ENCODE measurements around the gene KLF5.
"Not testable (repeated sequence)": the region's sequence is repeated elsewhere in the genome, so short reads cannot be mapped to it uniquely, and the experiment has no call there.

The KLF5 gene

DNA sequence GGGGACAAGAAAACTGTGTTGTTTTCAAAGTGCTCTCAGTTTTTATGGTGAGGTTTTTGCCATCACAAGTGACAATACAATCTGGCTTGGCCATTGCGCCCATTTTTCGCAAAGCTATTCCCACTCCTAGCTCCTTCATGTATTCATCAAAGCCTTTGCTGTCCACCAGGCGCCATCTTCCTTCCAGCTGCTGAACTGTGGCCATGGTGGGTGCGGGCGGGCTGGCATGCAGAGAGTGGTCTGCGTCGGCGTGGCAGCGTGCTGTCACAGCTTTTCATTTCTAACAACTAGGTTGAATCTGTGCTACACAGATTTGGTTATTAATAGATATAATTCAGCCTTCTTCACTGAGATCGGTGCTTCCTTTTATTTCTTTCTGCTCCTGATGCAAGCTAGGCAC is 42.0 kb downstream of the KLF5 start:
- not testable (repeated sequence) for H3K79me2 ChIP-seq (ENCODE audit: control insufficient read depth, insufficient read depth, low read length, poor library complexity); H4K8ac ChIP-seq (ENCODE audit: low read depth, low read length); H2BK12ac ChIP-seq (ENCODE audit: low read length); H3K9ac ChIP-seq (ENCODE audit: low read length); H3K9me3 ChIP-seq (ENCODE audit: insufficient read depth, low read depth, low read length); H3K14ac ChIP-seq (ENCODE audit: low read length); H3K4me1 ChIP-seq (ENCODE audit: control insufficient read depth in 1 of 2, insufficient read depth in 2 of 2, low read length in 2 of 2); H3K4ac ChIP-seq (ENCODE audit: low read depth, low read length); H3K79me1 ChIP-seq (ENCODE audit: low read length); H3K27me3 ChIP-seq (ENCODE audit: insufficient read depth, low read length); DNase-seq; H4K91ac ChIP-seq (ENCODE audit: low read depth, low read length); H2AK5ac ChIP-seq (ENCODE audit: low read length); H4K12ac ChIP-seq (ENCODE audit: low read depth, low read length); H3K18ac ChIP-seq (ENCODE audit: low read length); H2BK5ac ChIP-seq (ENCODE audit: low read depth, low read length, poor library complexity); H3K23ac ChIP-seq (ENCODE audit: low read length); H3K4me2 ChIP-seq (ENCODE audit: low read length); H3K27ac ChIP-seq (ENCODE audit: low read depth, low read length); H3K4me3 ChIP-seq (ENCODE audit: low read depth, low read length); H2BK120ac ChIP-seq (ENCODE audit: insufficient read depth, low read length, poor library complexity); H3K36me3 ChIP-seq (ENCODE audit: control insufficient read depth in 1 of 2, insufficient read depth in 2 of 2, low read length in 2 of 2); H2AFZ ChIP-seq (ENCODE audit: insufficient read depth, low read length, poor library complexity)
- WGBS (ENCODE audit: extremely low coverage, insufficient coverage, insufficient read length) = no CpG with 5 or more reads among the region's 10 CpGs

- H3K23ac ChIP-seq (ENCODE audit: low read length) = no peak overlapping the region
Observed at GRCh38 chr13:73101351-73102007, 42.7 kb downstream of the KLF5 start.

DNA sequence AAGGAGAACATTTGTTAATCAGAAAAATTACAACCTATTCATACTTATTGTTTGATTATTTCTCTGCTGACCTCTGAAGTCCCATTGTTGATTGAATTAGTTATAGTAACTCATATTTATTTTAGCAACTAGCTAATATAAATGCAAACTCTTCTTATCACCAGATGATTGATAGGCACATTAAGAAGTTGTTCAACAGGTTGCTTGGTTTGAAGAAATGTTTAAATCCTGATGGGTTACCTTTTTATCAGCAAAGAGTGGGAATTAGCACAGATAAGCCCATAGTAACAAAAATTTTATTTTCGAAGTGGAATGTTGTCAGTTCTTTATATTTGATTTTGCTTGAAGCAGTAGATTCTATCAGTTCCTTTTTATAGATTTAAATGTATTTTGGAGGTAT is 44.4 kb downstream of the KLF5 start:
- H3K36me3 ChIP-seq (ENCODE audit: control insufficient read depth in 1 of 2, insufficient read depth in 2 of 2, low read length in 2 of 2) = no peaks in the 10 kb centered on the region
- no peak overlapping the region for H3K4me3 ChIP-seq (ENCODE audit: low read depth, low read length)
- H2BK120ac ChIP-seq (ENCODE audit: insufficient read depth, low read length, poor library complexity) = no peak overlapping the region
- no peak overlapping the region for H2AFZ ChIP-seq (ENCODE audit: insufficient read depth, low read length, poor library complexity)
- H4K91ac ChIP-seq (ENCODE audit: low read depth, low read length) = no peak overlapping the region
- no peak overlapping the region for H4K12ac ChIP-seq (ENCODE audit: low read depth, low read length)
- H3K79me1 ChIP-seq (ENCODE audit: low read length) = no peaks in the 10 kb centered on the region
- H3K23ac ChIP-seq (ENCODE audit: low read length) = no peak overlapping the region
- no CpG with 5 or more reads among the region's 1 CpG for WGBS (ENCODE audit: extremely low coverage, insufficient coverage, insufficient read length)
- no peaks in the 10 kb centered on the region for H3K79me2 ChIP-seq (ENCODE audit: control insufficient read depth, insufficient read depth, low read length, poor library complexity)
- peaks cover 0 to 3% of the 10 kb centered on the region in 2 experiments for H3K4me1 ChIP-seq (ENCODE audit: control insufficient read depth in 1 of 2, insufficient read depth in 2 of 2, low read length in 2 of 2)
- no peak overlapping the region for H3K4ac ChIP-seq (ENCODE audit: low read depth, low read length)
- H3K4me2 ChIP-seq (ENCODE audit: low read length) = no peak overlapping the region
- no peak overlapping the region for H3K18ac ChIP-seq (ENCODE audit: low read length)
- H2BK5ac ChIP-seq (ENCODE audit: low read depth, low read length, poor library complexity) = no peak overlapping the region
- no peak overlapping the region for H4K8ac ChIP-seq (ENCODE audit: low read depth, low read length)
- no peak overlapping the region for H2BK12ac ChIP-seq (ENCODE audit: low read length)
- no peak for DNase-seq
- no peak overlapping the region for H2AK5ac ChIP-seq (ENCODE audit: low read length)
- no peaks in the 10 kb centered on the region for H3K27me3 ChIP-seq (ENCODE audit: insufficient read depth, low read length)
- no peak overlapping the region for H3K14ac ChIP-seq (ENCODE audit: low read length)
- no peak overlapping the region for H3K27ac ChIP-seq (ENCODE audit: low read depth, low read length)
- H3K9ac ChIP-seq (ENCODE audit: low read length) = no peak overlapping the region
- H3K9me3 ChIP-seq (ENCODE audit: insufficient read depth, low read depth, low read length) = no peaks in the 10 kb centered on the region

More at GRCh38 chr13:73101351-73102007, 42.7 kb downstream of the KLF5 start:
- H3K4ac ChIP-seq (ENCODE audit: low read depth, low read length) = no peak overlapping the region
- no peak overlapping the region for H2BK5ac ChIP-seq (ENCODE audit: low read depth, low read length, poor library complexity)
- no peak overlapping the region for H2AFZ ChIP-seq (ENCODE audit: insufficient read depth, low read length, poor library complexity)
- H3K36me3 ChIP-seq (ENCODE audit: control insufficient read depth in 1 of 2, insufficient read depth in 2 of 2, low read length in 2 of 2) = no peaks in the 10 kb centered on the region
- no peak overlapping the region for H3K14ac ChIP-seq (ENCODE audit: low read length)
- no peak overlapping the region for H4K12ac ChIP-seq (ENCODE audit: low read depth, low read length)
- H2AK5ac ChIP-seq (ENCODE audit: low read length) = no peak overlapping the region
- WGBS (ENCODE audit: extremely low coverage, insufficient coverage, insufficient read length) = no CpG with 5 or more reads among the region's 2 CpGs
- no peaks in the 10 kb centered on the region for H3K79me1 ChIP-seq (ENCODE audit: low read length)
- H2BK120ac ChIP-seq (ENCODE audit: insufficient read depth, low read length, poor library complexity) = no peak overlapping the region
- H4K91ac ChIP-seq (ENCODE audit: low read depth, low read length) = no peak overlapping the region
- DNase-seq = no peak
- H2BK12ac ChIP-seq (ENCODE audit: low read length) = no peak overlapping the region
- H3K4me2 ChIP-seq (ENCODE audit: low read length) = no peak overlapping the region
- H3K4me1 ChIP-seq (ENCODE audit: control insufficient read depth in 1 of 2, insufficient read depth in 2 of 2, low read length in 2 of 2) = peaks cover 0 to 3% of the 10 kb centered on the region in 2 experiments
- H3K9me3 ChIP-seq (ENCODE audit: insufficient read depth, low read depth, low read length) = no peaks in the 10 kb centered on the region
- H3K27me3 ChIP-seq (ENCODE audit: insufficient read depth, low read length) = no peaks in the 10 kb centered on the region
- H3K9ac ChIP-seq (ENCODE audit: low read length) = no peak overlapping the region
- H3K79me2 ChIP-seq (ENCODE audit: control insufficient read depth, insufficient read depth, low read length, poor library complexity) = no peaks in the 10 kb centered on the region
- no peak overlapping the region for H3K27ac ChIP-seq (ENCODE audit: low read depth, low read length)
- no peak overlapping the region for H3K18ac ChIP-seq (ENCODE audit: low read length)
- H3K4me3 ChIP-seq (ENCODE audit: low read depth, low read length) = no peak overlapping the region
- H4K8ac ChIP-seq (ENCODE audit: low read depth, low read length) = no peak overlapping the region

DNA sequence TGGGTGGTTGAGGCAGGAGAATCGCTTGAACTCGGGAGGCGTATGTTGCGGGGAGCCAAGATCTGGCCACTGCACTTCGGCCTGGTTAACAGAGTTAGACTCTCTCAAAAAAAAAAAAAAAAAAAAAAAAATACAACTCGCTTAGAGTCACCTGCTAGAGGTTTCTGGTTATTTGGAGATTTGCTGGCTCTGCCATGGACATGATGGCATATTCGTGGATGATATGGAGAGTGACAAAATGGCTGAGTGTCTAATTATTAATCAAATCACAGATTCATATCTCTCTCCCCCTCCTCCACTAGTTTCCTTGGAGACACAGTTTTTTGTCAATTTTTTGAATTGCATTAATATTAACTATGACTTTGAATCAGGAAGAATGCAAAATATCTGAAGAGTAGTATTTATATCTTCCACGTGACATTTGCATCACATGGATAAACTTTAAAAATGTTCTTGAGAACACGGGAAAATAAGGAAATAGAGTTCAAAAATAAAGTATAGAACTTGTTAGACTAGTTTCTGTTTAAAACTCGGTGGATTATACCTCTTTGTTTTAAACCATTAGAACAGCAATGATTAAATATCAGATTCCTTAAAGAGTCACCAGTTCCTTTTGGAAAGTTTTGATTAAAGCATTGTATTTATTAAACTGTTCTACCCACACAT is 47.8 kb downstream of the KLF5 start:
- Histone ChIP-seq H2BK12ac (ENCODE audit: low read length) (no peak overlapping the region), H3K18ac (ENCODE audit: low read length) (no peak overlapping the region), H3K23ac (ENCODE audit: low read length) (no peak overlapping the region), H3K9ac (ENCODE audit: low read length) (no peak overlapping the region), H3K9me3 (ENCODE audit: insufficient read depth, low read depth, low read length) (no peaks in the 10 kb centered on the region), H3K4me1 (ENCODE audit: control insufficient read depth in 1 of 2, insufficient read depth in 2 of 2, low read length in 2 of 2) (peaks cover 0 to 3% of the 10 kb centered on the region in 2 experiments), H4K8ac (ENCODE audit: low read depth, low read length) (no peak overlapping the region), H2BK120ac (ENCODE audit: insufficient read depth, low read length, poor library complexity) (no peak overlapping the region), H3K14ac (ENCODE audit: low read length) (no peak overlapping the region), H3K79me1 (ENCODE audit: low read length) (no peaks in the 10 kb centered on the region), H2AFZ (ENCODE audit: insufficient read depth, low read length, poor library complexity) (no peak overlapping the region), H3K36me3 (ENCODE audit: control insufficient read depth in 1 of 2, insufficient read depth in 2 of 2, low read length in 2 of 2) (no peaks in the 10 kb centered on the region), H3K4me3 (ENCODE audit: low read depth, low read length) (no peak overlapping the region), H4K12ac (ENCODE audit: low read depth, low read length) (no peak overlapping the region), H3K4me2 (ENCODE audit: low read length) (no peak overlapping the region), H2BK5ac (ENCODE audit: low read depth, low read length, poor library complexity) (no peak overlapping the region), H3K27me3 (ENCODE audit: insufficient read depth, low read length) (no peaks in the 10 kb centered on the region), H2AK5ac (ENCODE audit: low read length) (no peak overlapping the region), H3K4ac (ENCODE audit: low read depth, low read length) (no peak overlapping the region), H4K91ac (ENCODE audit: low read depth, low read length) (no peak overlapping the region), H3K79me2 (ENCODE audit: control insufficient read depth, insufficient read depth, low read length, poor library complexity) (no peaks in the 10 kb centered on the region), H3K27ac (ENCODE audit: low read depth, low read length) (no peak overlapping the region)
- no CpG with 5 or more reads among the region's 10 CpGs for WGBS (ENCODE audit: extremely low coverage, insufficient coverage, insufficient read length)
- no peak for DNase-seq
